ENCODE data around the gene MARCHF3. TPM values are rescaled to one million over a fixed set of nuclear protein-coding genes. Genes with fewer than 3 reads are reported as not detected.

Gene MARCHF3
- total and polyA plus RNA-seq, 2 donors (not counting 3 experiments of a cell fraction or from before 2014, with no cell fraction given) = 31.9 to 35.0 TPM

DNA sequence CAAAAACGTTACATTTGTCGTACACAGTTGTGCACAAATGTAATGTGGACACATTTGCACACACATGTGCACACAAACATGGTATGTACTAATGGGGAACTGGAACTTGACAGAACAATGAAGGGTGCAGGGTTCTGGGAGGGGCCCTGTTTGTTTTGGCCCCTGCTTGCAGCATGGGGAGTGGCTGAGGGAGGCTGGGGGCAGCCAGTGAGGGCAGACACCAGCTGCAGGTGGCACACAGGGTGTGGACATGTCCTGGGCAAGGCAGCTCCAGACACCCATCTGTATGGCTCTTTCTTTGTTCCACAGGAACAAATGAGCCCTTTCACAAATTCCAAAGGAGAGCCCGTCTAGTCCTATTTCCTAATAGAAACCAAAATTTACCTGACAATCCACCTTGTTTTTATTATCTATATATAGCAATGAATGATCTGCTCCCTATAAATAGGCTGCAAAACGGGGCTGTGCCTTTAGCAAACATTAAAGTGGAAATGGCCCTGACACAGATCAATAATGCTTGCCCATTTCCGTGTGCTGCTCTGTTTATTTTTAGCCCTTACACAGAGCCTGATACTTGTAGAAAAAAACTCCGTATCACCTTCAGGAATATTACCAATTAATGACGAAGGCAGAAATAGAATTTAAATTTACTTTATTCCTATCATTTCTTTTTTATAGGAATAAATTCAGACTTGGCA, 26.4 kb downstream of the MARCHF3 start:
- no peak overlapping the region for H3K9ac ChIP-seq (replicated peaks; ENCODE audit: extremely low read depth, insufficient read depth, low read length)
- H3K4me3 ChIP-seq (replicated peaks in 1 of 3; ENCODE audit: insufficient read depth in 1 of 3, low read depth in 1 of 3, low read length in 3 of 3) = no peak overlapping the region
- ChIA-PET CTCF (no interaction called here), POLR2A (no interaction called here)
- no peaks in the 10 kb centered on the region for H3K9me1 ChIP-seq (replicated peaks; ENCODE audit: control insufficient read depth, extremely low read depth, insufficient read depth, low read length)
- no peak overlapping the region for H3K4me2 ChIP-seq (ENCODE audit: insufficient read depth, low read length)
- H3K9me3 ChIP-seq (replicated peaks; ENCODE audit: control insufficient read depth, insufficient read depth, low read length) = no peaks in the 10 kb centered on the region
- BruUV-seq (replicated peaks) = no TSS peak
- TF ChIP-seq JUN (IDR thresholded peaks at IDR 0.05; ENCODE audit: borderline replicate concordance, insufficient read depth, insufficient read length, low read depth) = no peak
- TF ChIP-seq, protein P1, sequence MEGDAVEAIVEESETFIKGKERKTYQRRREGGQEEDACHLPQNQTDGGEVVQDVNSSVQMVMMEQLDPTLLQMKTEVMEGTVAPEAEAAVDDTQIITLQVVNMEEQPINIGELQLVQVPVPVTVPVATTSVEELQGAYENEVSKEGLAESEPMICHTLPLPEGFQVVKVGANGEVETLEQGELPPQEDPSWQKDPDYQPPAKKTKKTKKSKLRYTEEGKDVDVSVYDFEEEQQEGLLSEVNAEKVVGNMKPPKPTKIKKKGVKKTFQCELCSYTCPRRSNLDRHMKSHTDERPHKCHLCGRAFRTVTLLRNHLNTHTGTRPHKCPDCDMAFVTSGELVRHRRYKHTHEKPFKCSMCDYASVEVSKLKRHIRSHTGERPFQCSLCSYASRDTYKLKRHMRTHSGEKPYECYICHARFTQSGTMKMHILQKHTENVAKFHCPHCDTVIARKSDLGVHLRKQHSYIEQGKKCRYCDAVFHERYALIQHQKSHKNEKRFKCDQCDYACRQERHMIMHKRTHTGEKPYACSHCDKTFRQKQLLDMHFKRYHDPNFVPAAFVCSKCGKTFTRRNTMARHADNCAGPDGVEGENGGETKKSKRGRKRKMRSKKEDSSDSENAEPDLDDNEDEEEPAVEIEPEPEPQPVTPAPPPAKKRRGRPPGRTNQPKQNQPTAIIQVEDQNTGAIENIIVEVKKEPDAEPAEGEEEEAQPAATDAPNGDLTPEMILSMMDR (IDR thresholded peaks at IDR 0.05; ENCODE audit: extremely low read depth in 1 of 2, insufficient read depth in 1 of 2, low read depth in 1 of 2, low read length in 2 of 2) = no peak
- TF ChIP-seq, protein P2, sequence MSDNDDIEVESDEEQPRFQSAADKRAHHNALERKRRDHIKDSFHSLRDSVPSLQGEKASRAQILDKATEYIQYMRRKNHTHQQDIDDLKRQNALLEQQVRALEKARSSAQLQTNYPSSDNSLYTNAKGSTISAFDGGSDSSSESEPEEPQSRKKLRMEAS (IDR thresholded peaks at IDR 0.05; ENCODE audit: insufficient read depth, insufficient read length) = no peak
- TF ChIP-seq EZH2 (IDR thresholded peaks at IDR 0.05; ENCODE audit: borderline replicate concordance, low read depth, low read length, severe bottlenecking) = no peak
- no peak for TF ChIP-seq FOS (IDR thresholded peaks at IDR 0.05; ENCODE audit: borderline replicate concordance, insufficient read depth, low read length)
- TF ChIP-seq GATA2 (IDR thresholded peaks at IDR 0.05; ENCODE audit: insufficient read depth, insufficient read length, low read depth, low read length) = no peak
- TF ChIP-seq POLR2AphosphoS5 (IDR thresholded peaks at IDR 0.05; ENCODE audit: insufficient read depth, low read depth, low read length) = no peak
- TF ChIP-seq POLR2A (IDR thresholded peaks at IDR 0.05; ENCODE audit: low read depth, low read length) = no peak
- TF ChIP-seq MYC (IDR thresholded peaks at IDR 0.05; ENCODE audit: low read depth, low read length) = no peak
- H4K20me1 ChIP-seq (replicated peaks; ENCODE audit: control insufficient read depth, extremely low read depth, insufficient read depth, low read length) = no peaks in the 10 kb centered on the region
- H2AFZ ChIP-seq (ENCODE audit: low read depth, low read length) = no peak overlapping the region
- FAIRE-seq = no peak
- H3K4me1 ChIP-seq (ENCODE audit: control insufficient read depth, extremely low read depth, insufficient read depth, low read length) = peaks cover 16% of the 10 kb centered on the region
- no peaks in the 10 kb centered on the region for H3K36me3 ChIP-seq (ENCODE audit: control insufficient read depth in 2 of 2, extremely low read depth in 1 of 2, insufficient read depth in 2 of 2, low read length in 2 of 2)
- intact Hi-C loops (cut with micrococcal nuclease) = no loop called here
- DNase-seq (ENCODE audit: low read depth, low spot score) = no peak
- dilution Hi-C loops (cut with MboI; ENCODE audit: extremely low pct_ligation_motif_present, low sequenced_read_pairs) = no loop called here
- peaks cover 71% of the 10 kb centered on the region for H3K79me2 ChIP-seq (ENCODE audit: control insufficient read depth, insufficient read depth, low read length)
- H3K27ac ChIP-seq (ENCODE audit: insufficient read depth, low read depth, low read length) = no peak overlapping the region
- H3K27me3 ChIP-seq (ENCODE audit: control insufficient read depth in 2 of 2, insufficient read depth in 2 of 2, low read length in 2 of 2) = no peaks in the 10 kb centered on the region

Data from endothelial cell of umbilical vein (primary cell).